ENCODE measurements around the gene APOB.

Gene APOB

GRCh38 chr2:21007129-21008013 is 36.5 kb downstream of the APOB start:
- Histone ChIP-seq H3K4me2 (ENCODE audit: low read depth, low read length, poor library complexity, severe bottlenecking) (no peak overlapping the region), H3K4me1 (ENCODE audit: insufficient read depth, low read length, poor library complexity, severe bottlenecking) (no peaks in the 10 kb centered on the region), H3K36me3 (ENCODE audit: insufficient read depth, low read length) (no peaks in the 10 kb centered on the region), H3K27me3 (ENCODE audit: insufficient read depth, low read length, poor library complexity, severe bottlenecking) (no peaks in the 10 kb centered on the region), H3K9me3 (ENCODE audit: insufficient read depth, low read depth, low read length) (no peaks in the 10 kb centered on the region), H3K79me2 (ENCODE audit: insufficient read depth, low read length) (no peaks in the 10 kb centered on the region), H3K9me2 (replicated peaks; ENCODE audit: low read depth, low read length) (no peaks in the 10 kb centered on the region), H3F3A (ENCODE audit: low read depth) (no peaks in the 10 kb centered on the region), H3K9ac (ENCODE audit: low read depth, low read length, poor library complexity, severe bottlenecking) (no peak overlapping the region), H4K20me1 (ENCODE audit: insufficient read depth, low read length, poor library complexity, severe bottlenecking) (no peaks in the 10 kb centered on the region), H3K4me3 (ENCODE audit: low read length, poor library complexity, severe bottlenecking) (no peak overlapping the region), H2AFZ (ENCODE audit: low read length) (no peak overlapping the region)
- TF ChIP-seq CTCF (conservative IDR thresholded peaks at IDR 0.05; ENCODE audit: low read length) (no peak), EZH2phosphoT487 (IDR thresholded peaks at IDR 0.05; ENCODE audit: borderline replicate concordance) (no peak)

GRCh38 chr2:21006423-21007128 is 37.3 kb downstream of the APOB start:
- H3F3A ChIP-seq (ENCODE audit: low read depth) = no peaks in the 10 kb centered on the region
- no peaks in the 10 kb centered on the region for H4K20me1 ChIP-seq (ENCODE audit: insufficient read depth, low read length, poor library complexity, severe bottlenecking)
- H3K4me2 ChIP-seq (ENCODE audit: low read depth, low read length, poor library complexity, severe bottlenecking) = no peak overlapping the region
- no peaks in the 10 kb centered on the region for H3K9me2 ChIP-seq (replicated peaks; ENCODE audit: low read depth, low read length)
- H3K27me3 ChIP-seq (ENCODE audit: insufficient read depth, low read length, poor library complexity, severe bottlenecking) = no peaks in the 10 kb centered on the region
- H2AFZ ChIP-seq (ENCODE audit: low read length) = no peak overlapping the region
- H3K79me2 ChIP-seq (ENCODE audit: insufficient read depth, low read length) = no peaks in the 10 kb centered on the region
- no peak for TF ChIP-seq EZH2phosphoT487 (IDR thresholded peaks at IDR 0.05; ENCODE audit: borderline replicate concordance)
- no peak for TF ChIP-seq CTCF (conservative IDR thresholded peaks at IDR 0.05; ENCODE audit: low read length)
- H3K4me3 ChIP-seq (ENCODE audit: low read length, poor library complexity, severe bottlenecking) = no peak overlapping the region
- no peaks in the 10 kb centered on the region for H3K9me3 ChIP-seq (ENCODE audit: insufficient read depth, low read depth, low read length)
- no peaks in the 10 kb centered on the region for H3K36me3 ChIP-seq (ENCODE audit: insufficient read depth, low read length)
- H3K4me1 ChIP-seq (ENCODE audit: insufficient read depth, low read length, poor library complexity, severe bottlenecking) = no peaks in the 10 kb centered on the region
- H3K9ac ChIP-seq (ENCODE audit: low read depth, low read length, poor library complexity, severe bottlenecking) = no peak overlapping the region

GRCh38 chr2:21005700-21006422 is 38.0 kb downstream of the APOB start:
- H2AFZ ChIP-seq (ENCODE audit: low read length) = no peak overlapping the region
- no peak overlapping the region for H3K4me3 ChIP-seq (ENCODE audit: low read length, poor library complexity, severe bottlenecking)
- no peak overlapping the region for H3K4me2 ChIP-seq (ENCODE audit: low read depth, low read length, poor library complexity, severe bottlenecking)
- no peaks in the 10 kb centered on the region for H3K36me3 ChIP-seq (ENCODE audit: insufficient read depth, low read length)
- H3K9me3 ChIP-seq (ENCODE audit: insufficient read depth, low read depth, low read length) = no peaks in the 10 kb centered on the region
- TF ChIP-seq EZH2phosphoT487 (IDR thresholded peaks at IDR 0.05; ENCODE audit: borderline replicate concordance) (no peak), CTCF (conservative IDR thresholded peaks at IDR 0.05; ENCODE audit: low read length) (no peak)
- no peak overlapping the region for H3K9ac ChIP-seq (ENCODE audit: low read depth, low read length, poor library complexity, severe bottlenecking)
- H3K4me1 ChIP-seq (ENCODE audit: insufficient read depth, low read length, poor library complexity, severe bottlenecking) = no peaks in the 10 kb centered on the region
- no peaks in the 10 kb centered on the region for H3F3A ChIP-seq (ENCODE audit: low read depth)
- no peaks in the 10 kb centered on the region for H3K9me2 ChIP-seq (replicated peaks; ENCODE audit: low read depth, low read length)
- no peaks in the 10 kb centered on the region for H3K27me3 ChIP-seq (ENCODE audit: insufficient read depth, low read length, poor library complexity, severe bottlenecking)
- H3K79me2 ChIP-seq (ENCODE audit: insufficient read depth, low read length) = no peaks in the 10 kb centered on the region
- no peaks in the 10 kb centered on the region for H4K20me1 ChIP-seq (ENCODE audit: insufficient read depth, low read length, poor library complexity, severe bottlenecking)

Data from Loucy (cell line).